Uterus (tissue), 2 donors: ENCODE data around the gene PRKD3.

ENCODE experiments used
- CTCF ChIP-seq, 4 experiments: fragments of 200-600 bp in 2 of 4; fragments of 450-650 bp in 2 of 4; sonication (generic) in 2 of 4; IDR thresholded peaks; one replicate each; pipeline ENCODE4 v1.5.1; 2016 to 2019; ENCODE audit warnings: antibody characterized with exemption in 4 of 4, mild to moderate bottlenecking in 2 of 4, moderate library complexity in 1 of 4
- POLR2A ChIP-seq, 2 donors: fragments of 450-650 bp; IDR thresholded peaks; one replicate each; pipeline ENCODE4 v1.6.1; 2016; ENCODE audit warnings: antibody characterized with exemption in 2 of 2, mild to moderate bottlenecking in 1 of 2, moderate library complexity in 1 of 2

- TF ChIP-seq CTCF (IDR thresholded peaks at IDR 0.05) (no peak), POLR2A (IDR thresholded peaks at IDR 0.05) (no peak)
Observed at GRCh38 chr2:37323176-37323780, 1.4 kb downstream of the PRKD3 start.
